ENCODE data around the gene FGF12. TPM values are rescaled to one million over a fixed set of nuclear protein-coding genes. Genes with fewer than 3 reads are reported as not detected.

FGF12 gene
- total RNA-seq, 1 donor from 2014 or later, result 3.2 TPM

DNA sequence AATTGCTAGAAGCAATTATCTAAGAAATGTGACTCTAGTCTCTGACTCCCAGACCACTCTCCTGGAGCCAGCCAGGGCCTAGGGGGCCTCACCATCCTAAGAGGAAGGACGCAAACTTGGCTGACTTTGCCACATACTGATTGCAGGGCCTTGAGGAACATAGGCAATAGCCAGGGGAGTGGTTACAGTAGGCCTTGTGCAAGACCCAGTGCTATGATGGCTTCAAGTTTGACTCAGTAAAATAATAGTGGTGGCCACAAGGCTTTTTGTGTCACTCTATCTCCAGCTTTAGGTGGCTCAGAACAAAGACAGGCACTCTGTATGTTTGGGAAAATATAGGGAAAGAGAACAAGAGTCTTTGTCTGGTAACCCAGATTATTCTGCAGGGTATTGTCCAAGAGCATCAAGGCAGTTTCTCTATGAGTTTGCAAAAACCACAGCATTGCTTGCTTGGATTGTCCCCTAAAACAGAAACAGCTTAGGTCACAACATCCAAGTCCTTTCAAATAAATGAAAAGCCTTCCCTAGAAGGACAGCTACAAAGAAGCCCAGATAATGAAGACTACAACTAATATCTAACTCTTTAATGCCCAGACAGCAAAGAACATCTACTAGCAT lies 634.8 kb downstream of the FGF12 start:
- no peak for DNase-seq (ENCODE audit: low spot score)

DNA sequence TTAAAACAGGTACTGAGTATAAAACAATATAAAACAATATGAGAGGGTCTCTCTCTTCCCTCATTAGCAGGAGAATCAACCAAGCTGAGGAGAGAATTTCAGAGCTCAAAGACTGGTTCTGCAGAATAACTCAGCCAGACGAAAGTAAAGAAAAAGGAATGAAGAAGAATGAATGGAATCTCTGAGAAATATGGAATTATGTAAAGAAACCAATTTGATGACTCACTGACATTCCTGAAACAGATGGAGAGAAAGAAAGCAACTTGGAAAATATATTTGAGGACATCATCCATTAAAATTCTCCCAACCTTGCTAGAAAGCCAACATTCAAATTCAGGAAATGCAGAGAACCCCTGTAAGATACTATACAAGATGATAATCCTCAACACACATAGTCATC lies 635.5 kb downstream of the FGF12 start:
- DNase-seq (ENCODE audit: low spot score), result no peak

DNA sequence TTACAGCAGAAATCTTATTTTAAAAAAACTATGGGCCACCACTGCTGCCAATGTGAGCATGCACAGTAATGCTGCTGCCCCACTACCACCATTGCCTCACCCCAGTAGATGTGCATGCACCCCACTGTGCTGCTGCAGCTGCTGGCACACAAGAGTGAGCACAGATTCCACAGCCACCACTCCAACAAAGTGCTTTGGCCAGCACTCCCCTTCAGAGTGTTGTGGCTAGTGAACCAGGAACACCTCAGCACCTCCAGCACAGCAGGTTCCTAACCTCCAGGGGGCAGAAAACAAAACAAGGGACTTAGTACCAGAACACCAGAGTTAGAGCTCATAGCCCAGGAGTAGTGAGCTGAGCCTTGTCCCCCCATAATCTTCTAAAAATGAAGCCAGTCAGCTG lies 636.8 kb downstream of the FGF12 start:
- no peak for DNase-seq (ENCODE audit: low spot score)

Other genes with a start within 250 kb of the FGF12 start
- gene MB21D2, start 190.3 kb upstream of the FGF12 start, total RNA-seq, result 8.7 TPM

All from ureter (tissue), 1 donor.